Glomerular visceral epithelial cell (primary cell): ENCODE data around the gene USP15.

Source experiments
- DNase-seq: peaks from one replicate; pipeline ENCODE4 v3.0.0-alpha.2; 2016; ENCODE audit errors: extremely low spot score

The USP15 gene

DNA sequence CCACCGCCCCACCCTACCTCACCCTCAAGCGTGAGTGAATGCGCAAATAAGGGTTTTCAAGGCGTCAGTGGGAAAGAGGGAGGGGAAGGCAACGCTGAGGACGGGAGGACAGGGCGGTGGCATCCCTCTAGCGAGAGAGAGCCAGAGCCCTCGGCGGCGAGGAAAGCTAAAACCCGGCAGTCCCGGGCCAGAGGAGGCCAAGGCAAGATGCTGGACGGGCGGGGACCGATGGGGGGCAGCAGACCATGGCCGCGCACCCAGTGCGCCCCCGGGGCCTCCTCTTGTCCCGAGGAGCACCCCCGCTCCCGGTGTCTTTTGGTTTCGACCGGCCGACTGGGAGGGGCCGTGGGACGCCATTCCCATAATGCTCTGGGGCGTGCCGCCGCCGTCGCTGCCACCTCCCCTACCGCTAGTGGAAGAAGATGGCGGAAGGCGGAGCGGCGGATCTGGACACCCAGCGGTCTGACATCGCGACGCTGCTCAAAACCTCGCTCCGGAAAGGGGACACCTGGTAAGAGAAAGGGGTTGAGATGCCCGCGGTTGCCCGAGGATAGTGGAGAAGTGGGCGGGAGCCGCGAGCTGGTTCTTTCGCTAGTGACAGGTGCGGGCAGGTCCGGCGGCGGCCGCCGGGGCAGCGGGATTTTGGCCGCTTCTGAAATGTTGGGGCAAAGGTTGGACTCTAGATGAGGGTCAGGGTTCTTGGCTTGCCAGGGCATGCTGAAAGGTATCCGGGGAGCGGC, at the start of gene USP15:
USP15 (plus strand) TSS at position 412 of the 740 bp plus-strand sequence; CDS start at position 423, 11 bp downstream.
- peak; percentile 96 for DNase-seq

- DNase-seq, result peak; percentile 39
Measured at GRCh38 chr12:62210422-62210821, 49.8 kb upstream of the USP15 start.

- DNase-seq, result no peak
Measured at GRCh38 chr12:62211510-62211909, 48.7 kb upstream of the USP15 start.

DNA sequence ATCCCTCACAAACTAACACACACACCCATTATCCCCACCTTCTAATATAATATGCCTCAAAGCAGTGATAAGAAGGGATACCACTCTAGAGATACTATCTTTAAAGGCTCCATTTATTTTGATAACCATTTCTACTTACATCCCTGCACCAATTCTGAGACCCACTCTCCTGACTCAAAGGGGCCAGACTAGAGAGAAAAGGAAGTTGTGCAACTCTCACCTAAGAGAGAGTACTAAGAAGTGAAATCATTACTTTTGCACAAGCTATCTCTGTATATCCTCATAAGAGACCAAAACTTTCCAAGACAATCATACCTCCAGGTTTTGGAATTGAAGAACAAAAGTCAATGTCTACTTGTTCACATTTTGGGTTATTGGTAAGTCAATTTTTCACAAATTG, 45.4 kb upstream of the USP15 start:
- no peak for DNase-seq

- DNase-seq, result no peak
Measured at GRCh38 chr12:62215506-62215905, 44.7 kb upstream of the USP15 start.

DNA sequence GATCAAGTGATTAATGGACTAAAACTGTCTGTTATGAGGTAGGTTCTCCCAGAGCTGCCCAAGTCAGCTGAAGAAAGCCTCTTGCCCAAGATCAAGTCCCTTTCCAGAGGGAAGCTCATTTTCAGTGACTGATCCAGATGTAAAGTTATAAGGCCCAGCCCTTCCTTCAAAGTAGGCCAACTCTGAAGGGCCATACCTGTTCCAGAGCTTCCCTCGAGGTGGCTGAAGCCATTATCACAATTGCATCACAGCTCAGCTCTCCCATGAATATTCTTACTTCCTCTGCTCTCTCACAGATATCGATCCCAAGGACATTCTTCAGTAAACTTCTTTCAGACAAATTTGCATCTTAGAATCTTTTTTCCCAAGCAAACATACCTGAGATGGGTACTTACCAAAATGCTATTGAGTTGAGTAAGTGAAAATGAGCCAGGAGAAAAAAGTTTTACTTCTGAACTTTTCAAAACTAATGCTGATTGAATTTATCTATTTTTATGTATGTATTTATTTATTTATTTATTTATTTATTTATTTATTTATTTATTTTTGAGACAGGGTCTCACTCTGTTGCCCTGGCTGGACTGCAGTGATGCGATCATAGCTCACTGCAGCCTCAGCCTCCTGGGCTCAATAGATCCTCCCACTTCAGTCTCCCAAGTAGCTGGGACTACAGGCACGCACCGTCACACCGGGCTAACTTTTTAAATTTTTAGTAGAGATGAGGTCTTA, 42.6 kb upstream of the USP15 start:
- DNase-seq, result no peak

GRCh38 chr12:62221107-62221506, 39.1 kb upstream of the USP15 start:
- no peak for DNase-seq

GRCh38 chr12:62224601-62225000, 35.6 kb upstream of the USP15 start:
- DNase-seq, result no peak

DNA sequence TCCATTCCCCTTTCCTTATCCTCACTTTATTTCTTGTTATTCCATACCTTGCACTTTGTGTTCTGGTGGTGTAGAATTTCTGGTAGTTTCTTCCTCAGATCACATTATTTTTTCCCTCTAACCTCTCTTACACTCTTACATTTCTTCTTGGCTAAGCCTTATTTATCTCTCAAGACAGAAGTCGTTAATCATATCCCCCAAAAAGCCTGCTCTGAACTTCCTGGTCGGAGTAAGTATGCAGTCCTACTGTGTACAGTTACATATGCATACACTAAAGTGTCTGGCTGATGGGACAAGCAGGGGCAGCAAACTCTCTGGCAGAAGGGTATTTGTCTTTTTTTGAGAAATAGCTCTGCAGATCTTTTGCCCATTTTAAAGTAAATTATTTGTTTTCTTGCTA, 33.1 kb upstream of the USP15 start:
- no peak for DNase-seq

DNA sequence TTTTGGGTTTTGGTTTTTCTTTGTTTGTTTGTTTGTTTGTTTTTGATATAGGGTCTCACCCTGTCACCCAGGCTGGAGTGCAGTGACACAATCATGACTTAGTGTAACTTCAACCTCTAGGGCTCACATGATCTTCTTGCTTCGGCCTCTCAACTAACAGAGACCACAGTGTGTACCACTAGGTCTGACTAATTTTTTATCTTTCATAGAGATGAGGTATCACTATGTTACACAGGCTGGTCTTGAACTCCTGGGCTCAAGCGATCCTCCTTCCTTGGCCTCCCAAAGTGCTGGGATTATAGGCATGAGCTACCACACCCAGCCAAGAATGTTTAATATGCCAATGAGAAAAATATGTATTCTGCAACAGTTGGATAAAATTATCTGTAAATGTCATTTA, 29.6 kb upstream of the USP15 start:
- no peak for DNase-seq

- no peak for DNase-seq
Measured at GRCh38 chr12:62232143-62232729, 28.0 kb upstream of the USP15 start.

DNA sequence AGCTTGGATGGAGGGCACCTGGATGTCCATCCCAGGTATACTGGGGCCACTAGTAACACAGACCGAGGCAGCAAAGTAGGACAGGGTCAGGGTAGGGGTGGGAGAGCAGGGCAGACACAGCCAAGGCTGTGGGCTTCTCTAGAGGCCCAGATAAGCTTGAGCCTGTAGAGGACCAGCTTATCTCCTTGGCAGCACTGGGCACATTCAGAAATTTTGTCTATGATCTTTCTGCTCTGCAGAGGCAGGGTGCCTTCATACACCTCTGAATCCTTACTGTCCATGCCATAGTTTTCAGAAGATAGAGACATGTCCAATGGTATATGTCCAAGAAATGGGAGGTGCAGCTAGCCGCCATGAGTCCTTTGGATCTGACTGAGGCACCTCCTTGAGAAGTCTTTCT, 26.4 kb upstream of the USP15 start:
- DNase-seq, result no peak

GRCh38 chr12:62239571-62239970, 20.6 kb upstream of the USP15 start:
- DNase-seq, result no peak

DNA sequence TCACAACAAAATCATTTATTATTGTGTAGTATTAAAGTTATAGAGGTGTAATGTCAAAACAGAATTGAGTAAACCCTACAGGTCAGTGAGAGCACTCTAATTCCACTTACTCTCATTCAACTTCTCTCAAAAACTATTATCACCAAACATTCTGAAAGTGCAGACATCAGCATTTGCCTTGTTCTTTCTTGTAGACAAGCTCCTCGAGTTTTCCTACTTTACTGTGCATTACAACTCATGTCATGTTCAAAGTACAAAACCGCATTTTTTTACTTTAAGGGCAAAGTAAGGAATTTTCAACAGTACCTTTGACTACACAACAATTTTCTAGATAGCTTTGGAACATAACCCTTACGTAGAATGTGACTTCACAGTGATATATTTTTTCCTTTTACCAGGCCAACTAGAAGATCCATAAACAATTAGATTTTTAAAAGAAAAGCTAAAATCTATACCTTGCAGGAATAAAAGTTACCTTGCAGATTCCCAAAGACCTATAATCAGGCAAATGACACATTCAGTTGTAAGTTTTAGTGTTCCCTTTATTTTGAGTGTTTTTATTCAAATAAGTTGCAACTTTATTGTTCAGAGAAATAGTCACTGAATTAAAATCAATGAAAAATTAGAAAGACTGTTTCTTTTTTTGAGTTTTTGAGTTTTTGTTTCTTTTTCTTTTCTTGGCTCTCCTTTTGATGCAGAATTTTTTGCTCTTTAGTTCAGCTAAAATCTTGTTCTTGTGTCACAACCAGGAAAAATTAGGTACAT, 12.7 kb upstream of the USP15 start:
- no peak for DNase-seq

DNA sequence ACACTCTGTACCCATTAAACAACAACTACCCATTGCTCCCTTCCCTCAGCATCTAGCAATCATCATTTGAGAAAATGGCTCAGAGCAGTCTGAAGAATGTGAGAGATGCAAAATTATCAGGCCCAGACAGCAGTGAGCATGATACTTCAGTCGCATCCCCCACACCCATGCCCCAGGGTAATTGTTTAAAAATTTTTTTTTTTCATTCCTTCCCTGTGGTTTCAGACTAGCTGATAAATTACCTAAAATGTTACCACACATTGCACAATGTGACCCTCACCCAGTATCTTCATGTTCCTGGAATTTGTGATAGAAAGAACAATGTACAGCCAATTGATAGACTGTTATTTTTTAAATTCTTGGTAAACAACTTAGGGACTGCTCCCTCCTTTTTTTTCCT, 11.3 kb upstream of the USP15 start:
- DNase-seq, result no peak

DNA sequence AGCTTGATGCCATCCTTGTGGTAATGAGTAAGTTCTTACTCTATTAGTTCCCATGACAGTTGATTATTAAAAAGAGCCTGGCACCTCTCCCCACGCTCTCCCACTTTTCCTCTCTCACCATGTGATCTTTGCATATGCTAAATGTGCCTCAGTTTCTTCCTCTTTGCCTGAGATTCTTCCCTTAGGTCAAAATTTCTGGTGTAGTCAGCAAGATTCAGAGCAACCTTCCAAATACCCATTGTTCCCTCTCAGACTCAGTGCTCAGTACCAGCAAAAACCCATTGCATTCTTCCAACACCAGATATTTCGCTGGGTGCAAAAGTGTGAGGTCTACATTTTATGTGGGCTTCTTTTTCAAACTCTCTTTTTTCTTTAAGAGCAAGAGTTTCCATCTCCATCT, 10.8 kb upstream of the USP15 start:
- DNase-seq, result no peak

DNA sequence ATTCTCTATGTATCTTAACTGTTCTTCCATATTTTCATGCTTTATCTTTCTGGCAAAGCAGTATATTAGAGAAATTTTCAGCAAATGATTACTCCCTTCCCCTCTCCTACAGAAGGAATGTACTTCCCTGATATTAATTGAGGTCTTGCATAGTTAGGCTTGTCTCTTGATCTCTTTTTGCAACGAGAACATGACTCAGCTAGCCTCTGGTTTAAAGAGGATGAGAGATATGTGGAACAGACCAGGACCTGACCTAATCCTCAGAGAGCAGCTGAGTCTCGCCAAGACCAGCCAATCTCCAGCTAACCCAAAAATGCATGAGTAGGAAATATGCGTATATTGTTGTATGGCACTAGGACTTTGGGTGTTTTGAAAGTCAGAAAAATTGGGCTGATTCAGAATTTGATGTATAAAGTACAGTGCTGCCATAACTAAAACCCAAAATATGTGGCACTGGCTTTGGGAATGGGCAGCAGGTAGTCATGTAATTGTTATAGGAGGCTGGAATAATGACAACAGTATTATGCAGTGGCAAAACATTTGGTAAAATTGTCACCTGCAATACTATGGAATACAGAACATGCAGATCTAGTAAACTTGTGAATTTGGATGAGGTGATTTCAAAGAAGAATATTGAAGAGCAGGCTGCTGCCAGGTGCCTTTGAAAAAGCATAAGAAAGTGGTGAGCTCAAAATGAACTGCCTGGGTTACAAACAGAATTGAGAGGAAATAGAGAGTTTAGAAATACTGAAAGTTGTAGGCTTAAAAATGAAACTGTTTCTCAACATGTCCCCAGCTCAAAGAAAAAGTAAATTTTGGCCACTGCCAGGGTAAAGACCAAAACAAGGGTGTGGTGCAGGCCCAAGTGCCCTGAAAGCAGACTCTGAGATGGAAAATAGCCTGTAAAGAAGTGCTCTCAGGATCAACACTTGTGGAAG, 9.3 kb upstream of the USP15 start:
- no peak for DNase-seq

GRCh38 chr12:62251609-62251958, 8.6 kb upstream of the USP15 start:
- no peak for DNase-seq

GRCh38 chr12:62252576-62252975, 7.6 kb upstream of the USP15 start:
- DNase-seq, result no peak

DNA sequence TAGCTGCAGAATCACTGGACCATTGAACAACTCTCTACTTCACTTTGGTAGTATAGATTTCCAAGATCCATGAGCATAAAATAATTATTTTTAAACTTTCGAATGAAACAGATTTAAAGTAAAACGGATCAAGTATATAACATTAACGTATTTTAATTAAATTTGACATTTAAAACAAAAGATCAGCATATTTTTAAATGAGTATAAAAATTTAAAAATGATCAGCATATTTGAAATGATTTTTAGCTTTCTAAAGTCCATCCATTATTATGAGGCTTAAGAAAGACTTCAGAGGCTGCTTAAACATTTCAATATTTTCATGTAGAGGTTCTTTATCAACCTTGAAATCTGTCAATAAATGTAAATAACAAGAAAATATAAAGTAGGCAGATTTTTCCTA, 5.2 kb upstream of the USP15 start:
- no peak for DNase-seq

DNA sequence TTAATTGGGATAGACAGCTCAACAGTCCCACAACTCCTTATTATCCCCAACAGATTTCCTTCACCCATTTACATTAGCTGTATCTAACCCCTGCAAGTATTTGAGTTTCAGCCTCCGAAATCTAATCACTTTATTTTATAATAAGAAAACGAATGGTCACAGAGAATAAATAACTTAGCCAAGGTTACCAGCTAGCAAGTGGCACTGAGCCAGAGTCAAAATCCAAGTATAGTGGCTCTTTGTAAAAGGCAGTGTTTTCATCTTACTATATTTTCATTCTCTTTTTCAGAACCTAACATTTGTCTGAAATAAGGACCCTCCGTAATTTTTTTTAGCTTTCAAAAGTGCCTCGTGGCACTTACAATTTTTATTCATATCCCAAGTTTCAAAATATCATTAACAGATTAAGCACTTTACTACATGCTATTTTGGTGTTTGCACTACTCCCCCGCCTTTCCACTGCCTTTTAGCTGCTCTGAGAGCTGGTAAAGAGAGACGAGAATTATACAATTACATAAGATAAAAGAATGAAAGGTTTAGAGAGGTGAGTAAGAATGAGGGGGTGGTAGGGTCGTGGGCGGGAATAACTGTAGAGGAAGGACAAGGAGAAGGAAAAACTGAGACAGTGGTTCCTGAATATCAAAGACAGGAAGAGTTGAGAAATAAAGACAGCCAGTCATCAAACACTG, 3.7 kb upstream of the USP15 start:
- no peak for DNase-seq
